ENCODE measurements around the gene OR6P1. TPM values are rescaled to one million over a fixed set of nuclear protein-coding genes. Genes with fewer than 3 reads are reported as not detected.

The OR6P1 gene
- total RNA-seq, 4 donors from 2014 or later, result not detected

GRCh38 chr1:158554352-158554751 is 16.0 kb downstream of the OR6P1 start, which contains the start of gene OR6Y1:
Gene OR6Y1 (minus strand): TSS chr1:158554405. CDS start chr1:158548105, 6,300 bp downstream.
- ATAC-seq (ENCODE audit: low FRiP score) (no peak), DNase-seq (ENCODE audit: low spot score) (no peak)
- no peak for TF ChIP-seq CTCF (IDR thresholded peaks at IDR 0.05)

GRCh38 chr1:158552296-158552695 is 18.1 kb downstream of the OR6P1 start:
- ATAC-seq (ENCODE audit: low FRiP score), result no peak
- TF ChIP-seq CTCF (IDR thresholded peaks at IDR 0.05), result no peak
- no peak for DNase-seq (ENCODE audit: low spot score)

- no peak for ATAC-seq (ENCODE audit: low FRiP score)
- DNase-seq (ENCODE audit: low spot score), result no peak
- no peak for TF ChIP-seq CTCF (IDR thresholded peaks at IDR 0.05)
Measured at GRCh38 chr1:158547533-158547932, 22.8 kb downstream of the OR6P1 start.

- DNase-seq (ENCODE audit: low spot score), result no peak
- no peak for ATAC-seq (ENCODE audit: low FRiP score)
- no peak for TF ChIP-seq CTCF (IDR thresholded peaks at IDR 0.05)
Measured at GRCh38 chr1:158537609-158538008, 32.8 kb downstream of the OR6P1 start.

GRCh38 chr1:158534496-158534895 is 35.9 kb downstream of the OR6P1 start:
- DNase-seq (ENCODE audit: low spot score) (no peak), ATAC-seq (ENCODE audit: low FRiP score) (no peak)
- TF ChIP-seq CTCF (IDR thresholded peaks at IDR 0.05), result no peak

GRCh38 chr1:158527190-158527815 is 43.1 kb downstream of the OR6P1 start:
- ATAC-seq (ENCODE audit: low FRiP score) (no peak), DNase-seq (ENCODE audit: low spot score) (no peak)
- TF ChIP-seq CTCF (IDR thresholded peaks at IDR 0.05), result no peak

- TF ChIP-seq CTCF (IDR thresholded peaks at IDR 0.05), result no peak
- DNase-seq (ENCODE audit: low spot score) (no peak), ATAC-seq (ENCODE audit: low FRiP score) (no peak)
Measured at GRCh38 chr1:158521666-158522058, 48.7 kb downstream of the OR6P1 start.

All from omental fat pad (tissue), 4 donors.